GM21723 (cell line): ENCODE data around the gene TADA1.
"Not testable (repeated sequence)": the region's sequence is repeated elsewhere in the genome, so short reads cannot be mapped to it uniquely, and the experiment has no call there.

Source experiments
- ATAC-seq: cut with Tn5 transposase; IDR thresholded peaks from one replicate; pipeline ENCODE4 v1.9.1; 2021; ENCODE audit warnings: mild to moderate bottlenecking, moderate library complexity; ENCODE audit not compliant: unreplicated experiment

The TADA1 gene

GRCh38 chr1:166844791-166845190 lies 31.3 kb downstream of the TADA1 start:
- ATAC-seq = no peak

- no peak for ATAC-seq
These were observed 32.1 kb downstream of the TADA1 start for GRCh38 chr1:166843769-166844596.

GRCh38 chr1:166843322-166843721 lies 32.7 kb downstream of the TADA1 start:
- ATAC-seq = no peak

- ATAC-seq = no peak
These were observed 35.5 kb downstream of the TADA1 start for GRCh38 chr1:166840309-166841274.

GRCh38 chr1:166839600-166840308 lies 36.3 kb downstream of the TADA1 start:
- peak; percentile 33 for ATAC-seq

GRCh38 chr1:166838766-166839599 lies 37.1 kb downstream of the TADA1 start, which contains the start of gene POGK:
TSS of gene POGK (plus strand) at chr1:166839475. CDS start at chr1:166840957, 1,482 bp downstream.
- peak; percentile 97 for ATAC-seq

- no peak for ATAC-seq
These were observed 39.3 kb downstream of the TADA1 start for GRCh38 chr1:166836733-166837132.

- ATAC-seq = not testable (repeated sequence)
These were observed 46.3 kb downstream of the TADA1 start for GRCh38 chr1:166829762-166830161.

GRCh38 chr1:166827426-166827825 lies 48.6 kb downstream of the TADA1 start:
- ATAC-seq = no peak

GRCh38 chr1:166822385-166822784 lies 53.7 kb downstream of the TADA1 start:
- no peak for ATAC-seq

GRCh38 chr1:166819974-166820373 lies 56.1 kb downstream of the TADA1 start:
- ATAC-seq = no peak

- ATAC-seq = no peak
These were observed 61.5 kb downstream of the TADA1 start for GRCh38 chr1:166814611-166815010.

GRCh38 chr1:166813508-166814223 lies 62.4 kb downstream of the TADA1 start:
- no peak for ATAC-seq

- no peak for ATAC-seq
These were observed 64.4 kb downstream of the TADA1 start for GRCh38 chr1:166811691-166812090.

- no peak for ATAC-seq
These were observed 67.1 kb downstream of the TADA1 start for GRCh38 chr1:166808952-166809351.
